Loucy (cell line): ENCODE results near the gene CLIP1.
"Not testable (repeated sequence)": the region's sequence is repeated elsewhere in the genome, so short reads cannot be mapped to it uniquely, and the experiment has no call there.

Experiments
- H2AFZ ChIP-seq: fragments of 200-600 bp; sonication (generic); 2 replicates; pipeline ENCODE4 v1.6.0; 2016; ENCODE audit warnings: antibody characterized with exemption, mild to moderate bottlenecking, low read length, moderate library complexity
- H3F3A ChIP-seq: fragments of 200-600 bp; 2 replicates; pipeline ENCODE4 v1.6.0; 2016; ENCODE audit warnings: antibody characterized with exemption, low read depth, mild to moderate bottlenecking
- H3K27me3 ChIP-seq: fragments of 200-600 bp; sonication (generic); 2 replicates; pipeline ENCODE4 v1.6.1; 2014; ENCODE audit warnings: low read length, mild to moderate bottlenecking; ENCODE audit not compliant: insufficient read depth, poor library complexity, severe bottlenecking
- H3K36me3 ChIP-seq: fragments of 200-600 bp; sonication (generic); 2 replicates; pipeline ENCODE4 v1.6.1; 2016; ENCODE audit warnings: low read length; ENCODE audit not compliant: insufficient read depth
- H3K4me1 ChIP-seq: fragments of 200-600 bp; sonication (generic); 2 replicates; pipeline ENCODE4 v1.5.1; 2014; ENCODE audit warnings: low read length, mild to moderate bottlenecking; ENCODE audit not compliant: insufficient read depth, poor library complexity, severe bottlenecking
- H3K4me2 ChIP-seq: fragments of 200-600 bp; sonication (generic); 2 replicates; pipeline ENCODE4 v1.6.0; 2014; ENCODE audit warnings: antibody characterized with exemption, low read length, low read depth, mild to moderate bottlenecking; ENCODE audit not compliant: poor library complexity, severe bottlenecking
- H3K4me3 ChIP-seq: fragments of 200-600 bp; sonication (generic); 2 replicates; pipeline ENCODE4 v1.5.1; 2014; ENCODE audit warnings: low read length, mild to moderate bottlenecking, mixed read lengths; ENCODE audit not compliant: poor library complexity, severe bottlenecking
- H3K79me2 ChIP-seq: fragments of 200-600 bp; sonication (generic); 2 replicates; pipeline ENCODE4 v1.6.1; 2014; ENCODE audit warnings: low read length; ENCODE audit not compliant: insufficient read depth
- H3K9ac ChIP-seq: fragments of 200-600 bp; sonication (generic); 2 replicates; pipeline ENCODE4 v1.6.0; 2014; ENCODE audit warnings: mild to moderate bottlenecking, low read depth, low read length, moderate library complexity; ENCODE audit not compliant: poor library complexity, severe bottlenecking
- H3K9me2 ChIP-seq: fragments of 200-600 bp; sonication (generic); replicated peaks from 2 replicates; pipeline ENCODE4 v1.6.1; 2016; ENCODE audit warnings: low read depth, low read length, mixed read lengths
- H3K9me3 ChIP-seq: fragments of 200-600 bp; sonication (generic); 2 replicates; pipeline ENCODE4 v1.6.1; 2014; ENCODE audit warnings: mild to moderate bottlenecking, antibody characterized with exemption, low read length, low read depth; ENCODE audit not compliant: insufficient read depth
- H4K20me1 ChIP-seq: fragments of 200-600 bp; sonication (generic); 2 replicates; pipeline ENCODE4 v1.6.0; 2014; ENCODE audit warnings: antibody characterized with exemption, low read length, mild to moderate bottlenecking; ENCODE audit not compliant: insufficient read depth, poor library complexity, severe bottlenecking
- EZH2phosphoT487 ChIP-seq: fragments of 200-600 bp; IDR thresholded peaks from 2 replicates; pipeline ENCODE4 v1.6.1; 2018; ENCODE audit warnings: antibody characterized with exemption, mild to moderate bottlenecking, moderate library complexity, borderline replicate concordance
- TF ChIP-seq, protein P1 (sequence below): fragments of 200-600 bp; sonication (generic); conservative IDR thresholded peaks from 2 replicates; pipeline ENCODE4 v1.5.1; 2014; ENCODE audit warnings: mild to moderate bottlenecking, antibody characterized with exemption, low read length

Gene CLIP1

GRCh38 chr12:122385171-122386016, 37.1 kb downstream of the CLIP1 start:
- Histone ChIP-seq H2AFZ (no peak overlapping the region), H3K36me3 (no peaks in the 10 kb centered on the region), H3K4me2 (no peak overlapping the region), H3K9ac (no peak overlapping the region), H3K9me2 (no peaks in the 10 kb centered on the region), H3K79me2 (no peaks in the 10 kb centered on the region; the same call in 1 of the 2 replicates), H4K20me1 (no peaks in the 10 kb centered on the region), H3F3A (no peaks in the 10 kb centered on the region), H3K4me1 (no peaks in the 10 kb centered on the region), H3K27me3 (no peaks in the 10 kb centered on the region), H3K4me3 (no peak overlapping the region), H3K9me3 (no peaks in the 10 kb centered on the region)
- no peak for TF ChIP-seq EZH2phosphoT487
- TF ChIP-seq, protein P1, sequence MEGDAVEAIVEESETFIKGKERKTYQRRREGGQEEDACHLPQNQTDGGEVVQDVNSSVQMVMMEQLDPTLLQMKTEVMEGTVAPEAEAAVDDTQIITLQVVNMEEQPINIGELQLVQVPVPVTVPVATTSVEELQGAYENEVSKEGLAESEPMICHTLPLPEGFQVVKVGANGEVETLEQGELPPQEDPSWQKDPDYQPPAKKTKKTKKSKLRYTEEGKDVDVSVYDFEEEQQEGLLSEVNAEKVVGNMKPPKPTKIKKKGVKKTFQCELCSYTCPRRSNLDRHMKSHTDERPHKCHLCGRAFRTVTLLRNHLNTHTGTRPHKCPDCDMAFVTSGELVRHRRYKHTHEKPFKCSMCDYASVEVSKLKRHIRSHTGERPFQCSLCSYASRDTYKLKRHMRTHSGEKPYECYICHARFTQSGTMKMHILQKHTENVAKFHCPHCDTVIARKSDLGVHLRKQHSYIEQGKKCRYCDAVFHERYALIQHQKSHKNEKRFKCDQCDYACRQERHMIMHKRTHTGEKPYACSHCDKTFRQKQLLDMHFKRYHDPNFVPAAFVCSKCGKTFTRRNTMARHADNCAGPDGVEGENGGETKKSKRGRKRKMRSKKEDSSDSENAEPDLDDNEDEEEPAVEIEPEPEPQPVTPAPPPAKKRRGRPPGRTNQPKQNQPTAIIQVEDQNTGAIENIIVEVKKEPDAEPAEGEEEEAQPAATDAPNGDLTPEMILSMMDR, result no peak

DNA sequence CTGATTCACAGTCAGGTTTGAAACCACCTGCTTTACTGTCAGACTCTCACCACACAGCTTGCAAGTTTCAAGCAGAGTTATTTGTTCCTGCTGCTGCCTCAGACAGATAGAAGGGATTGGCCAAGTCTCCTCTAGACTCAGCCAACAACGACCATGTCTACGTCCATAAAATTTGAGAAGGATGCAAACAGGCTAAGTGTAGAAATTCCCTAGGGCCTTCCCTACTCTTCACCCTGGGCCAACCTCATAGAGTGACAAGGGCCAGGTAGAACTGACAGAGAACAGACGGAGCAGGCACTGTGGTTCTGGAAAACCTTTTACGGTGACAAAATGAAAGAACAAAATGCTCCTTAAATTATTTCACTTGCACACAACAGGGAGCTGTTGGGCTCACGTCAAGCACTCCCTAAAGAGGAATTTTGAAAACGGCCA, 39.5 kb downstream of the CLIP1 start:
- TF ChIP-seq, protein P1, result no peak
- no peak for TF ChIP-seq EZH2phosphoT487

GRCh38 chr12:122381021-122381420, 41.4 kb downstream of the CLIP1 start:
- Histone ChIP-seq H3K79me2 (no peaks in the 10 kb centered on the region), H3K9ac (no peak overlapping the region), H3K9me2 (no peaks in the 10 kb centered on the region), H3F3A (no peaks in the 10 kb centered on the region), H4K20me1 (no peaks in the 10 kb centered on the region), H3K27me3 (no peaks in the 10 kb centered on the region), H3K9me3 (no peaks in the 10 kb centered on the region), H3K4me3 (no peak overlapping the region), H3K4me2 (no peak overlapping the region), H2AFZ (no peak overlapping the region), H3K4me1 (no peaks in the 10 kb centered on the region), H3K36me3 (peaks cover 17% of the 10 kb centered on the region; the same call in 1 of the 2 replicates)
- no peak for TF ChIP-seq EZH2phosphoT487
- TF ChIP-seq, protein P1, result no peak

More for the DNA sequence above, 39.5 kb downstream of the CLIP1 start:
- Histone ChIP-seq H3F3A (no peaks in the 10 kb centered on the region), H3K79me2 (no peaks in the 10 kb centered on the region; the same call in 1 of the 2 replicates), H3K36me3 (peaks cover 9% of the 10 kb centered on the region; the same call in 1 of the 2 replicates), H3K4me2 (no peak overlapping the region), H3K4me1 (no peaks in the 10 kb centered on the region), H3K27me3 (no peaks in the 10 kb centered on the region), H4K20me1 (no peaks in the 10 kb centered on the region), H2AFZ (no peak overlapping the region), H3K9ac (no peak overlapping the region), H3K9me2 (no peaks in the 10 kb centered on the region), H3K9me3 (no peaks in the 10 kb centered on the region), H3K4me3 (no peak overlapping the region)

- not testable (repeated sequence) for H2AFZ ChIP-seq, H3K27me3 ChIP-seq, H3K4me3 ChIP-seq, H3K4me1 ChIP-seq, H3K9me2 ChIP-seq, H3F3A ChIP-seq, H3K4me2 ChIP-seq, H3K79me2 ChIP-seq, H3K9ac ChIP-seq, H4K20me1 ChIP-seq, H3K9me3 ChIP-seq
- peaks cover 21% of the 10 kb centered on the region; the same call in 1 of the 2 replicates for H3K36me3 ChIP-seq
Measured at GRCh38 chr12:122376751-122377150, 45.7 kb downstream of the CLIP1 start.
